ENCODE measurements around the gene TBATA.

DNA sequence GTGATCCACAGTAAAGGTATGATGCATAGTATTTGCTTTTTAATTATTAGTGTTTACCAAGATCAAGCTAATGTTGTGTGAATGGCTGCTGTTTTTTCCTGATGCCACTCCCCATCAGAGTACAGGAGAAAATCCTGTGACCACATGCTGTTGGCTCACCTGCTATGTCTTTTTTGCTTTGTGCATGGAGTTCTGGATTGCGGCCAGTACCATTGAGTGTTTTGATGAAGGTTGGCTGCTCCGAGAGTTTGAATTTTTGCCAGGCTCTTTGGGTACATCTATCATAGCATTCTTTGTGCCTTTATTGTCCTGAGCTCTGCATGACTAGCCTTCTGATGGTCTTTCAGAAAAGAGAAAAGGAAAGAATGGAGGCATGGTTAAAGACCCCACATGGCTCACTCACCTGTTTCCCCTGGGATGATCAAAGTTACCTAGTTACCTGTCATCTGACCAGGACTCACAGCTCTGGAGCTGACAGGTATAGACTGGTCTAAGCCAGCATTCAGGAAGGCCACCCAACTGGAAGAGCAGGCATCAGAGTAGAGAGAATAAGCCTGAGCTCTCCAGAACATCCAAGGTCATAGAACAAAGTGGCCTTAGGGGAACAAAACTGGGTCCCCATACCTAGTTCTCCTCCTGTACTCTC lies 18.7 kb upstream of the TBATA start:
- TF ChIP-seq, protein P1, sequence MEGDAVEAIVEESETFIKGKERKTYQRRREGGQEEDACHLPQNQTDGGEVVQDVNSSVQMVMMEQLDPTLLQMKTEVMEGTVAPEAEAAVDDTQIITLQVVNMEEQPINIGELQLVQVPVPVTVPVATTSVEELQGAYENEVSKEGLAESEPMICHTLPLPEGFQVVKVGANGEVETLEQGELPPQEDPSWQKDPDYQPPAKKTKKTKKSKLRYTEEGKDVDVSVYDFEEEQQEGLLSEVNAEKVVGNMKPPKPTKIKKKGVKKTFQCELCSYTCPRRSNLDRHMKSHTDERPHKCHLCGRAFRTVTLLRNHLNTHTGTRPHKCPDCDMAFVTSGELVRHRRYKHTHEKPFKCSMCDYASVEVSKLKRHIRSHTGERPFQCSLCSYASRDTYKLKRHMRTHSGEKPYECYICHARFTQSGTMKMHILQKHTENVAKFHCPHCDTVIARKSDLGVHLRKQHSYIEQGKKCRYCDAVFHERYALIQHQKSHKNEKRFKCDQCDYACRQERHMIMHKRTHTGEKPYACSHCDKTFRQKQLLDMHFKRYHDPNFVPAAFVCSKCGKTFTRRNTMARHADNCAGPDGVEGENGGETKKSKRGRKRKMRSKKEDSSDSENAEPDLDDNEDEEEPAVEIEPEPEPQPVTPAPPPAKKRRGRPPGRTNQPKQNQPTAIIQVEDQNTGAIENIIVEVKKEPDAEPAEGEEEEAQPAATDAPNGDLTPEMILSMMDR (IDR thresholded peaks at IDR 0.05), result no peak
- no peak for TF ChIP-seq POLR2A (IDR thresholded peaks at IDR 0.05)

Measured in heart left ventricle (tissue), 13 donors.